LHCN-M2 (cell line): ENCODE measurements around the gene DGCR2. TPM values are rescaled to one million over a fixed set of nuclear protein-coding genes. Genes with fewer than 3 reads are reported as not detected.
"Not testable (repeated sequence)": the region's sequence is repeated elsewhere in the genome, so short reads cannot be mapped to it uniquely, and the experiment has no call there.

Experiments used
- DNase-seq: peaks from one replicate; pipeline ENCODE4 v3.0.0-alpha.2; 2012; ENCODE audit warnings: low read depth
- polyA plus RNA-seq: library from polyadenylated mRNA; unstranded; fragments of >200 nt; gene quantifications from one replicate; pipeline ENCODE4 v1.2.1, GENCODE V29; 2012; ENCODE audit warnings: missing spikeins
- total RNA-seq: library from RNA; depleted of rRNA; stranded (reverse); fragments of >200 nt; gene quantifications from 2 replicates; pipeline ENCODE4 v1.2.3, GENCODE V29; 2014; rRNA removed

The DGCR2 gene, protein sequence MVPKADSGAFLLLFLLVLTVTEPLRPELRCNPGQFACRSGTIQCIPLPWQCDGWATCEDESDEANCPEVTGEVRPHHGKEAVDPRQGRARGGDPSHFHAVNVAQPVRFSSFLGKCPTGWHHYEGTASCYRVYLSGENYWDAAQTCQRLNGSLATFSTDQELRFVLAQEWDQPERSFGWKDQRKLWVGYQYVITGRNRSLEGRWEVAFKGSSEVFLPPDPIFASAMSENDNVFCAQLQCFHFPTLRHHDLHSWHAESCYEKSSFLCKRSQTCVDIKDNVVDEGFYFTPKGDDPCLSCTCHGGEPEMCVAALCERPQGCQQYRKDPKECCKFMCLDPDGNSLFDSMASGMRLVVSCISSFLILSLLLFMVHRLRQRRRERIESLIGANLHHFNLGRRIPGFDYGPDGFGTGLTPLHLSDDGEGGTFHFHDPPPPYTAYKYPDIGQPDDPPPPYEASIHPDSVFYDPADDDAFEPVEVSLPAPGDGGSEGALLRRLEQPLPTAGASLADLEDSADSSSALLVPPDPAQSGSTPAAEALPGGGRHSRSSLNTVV
- total RNA-seq = 28.5 and 35.0 TPM in 2 replicates
- polyA plus RNA-seq = 27.9 TPM

DNA sequence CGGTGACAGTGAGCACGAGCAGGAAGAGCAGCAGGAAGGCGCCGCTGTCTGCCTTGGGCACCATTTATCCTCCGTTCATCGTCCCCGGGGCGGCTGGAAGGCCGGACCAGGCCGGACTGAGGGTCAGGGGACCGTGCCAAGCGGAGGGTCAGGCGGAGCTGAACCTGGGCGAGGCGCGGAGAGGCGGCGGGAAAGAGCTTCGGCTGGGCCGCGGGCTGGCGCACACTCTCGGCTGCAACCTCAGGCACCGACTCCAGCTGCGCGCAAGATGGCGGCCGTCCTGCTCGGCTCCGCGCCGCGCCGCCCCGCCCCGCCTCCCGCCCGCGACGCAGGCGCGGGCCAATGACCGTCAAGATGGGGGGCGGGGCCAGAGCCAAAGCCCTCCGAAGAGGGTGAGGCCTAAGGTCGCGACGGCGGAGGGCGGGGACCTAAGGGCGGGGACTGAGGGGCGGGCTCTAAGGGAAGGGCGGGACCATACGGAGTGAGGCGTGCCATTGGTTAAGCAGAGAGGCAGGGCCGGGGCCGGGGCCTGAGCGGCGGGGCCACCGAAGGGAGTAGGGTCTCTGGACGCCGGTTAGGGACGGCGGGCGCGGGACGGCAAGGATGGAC, at the start of gene DGCR2:
Gene DGCR2, minus strand, starts transcription at position 270 of the 609 bp plus-strand sequence. Its CDS starts 206 bp downstream, at position 64.
- peak; percentile 93 for DNase-seq

DNA sequence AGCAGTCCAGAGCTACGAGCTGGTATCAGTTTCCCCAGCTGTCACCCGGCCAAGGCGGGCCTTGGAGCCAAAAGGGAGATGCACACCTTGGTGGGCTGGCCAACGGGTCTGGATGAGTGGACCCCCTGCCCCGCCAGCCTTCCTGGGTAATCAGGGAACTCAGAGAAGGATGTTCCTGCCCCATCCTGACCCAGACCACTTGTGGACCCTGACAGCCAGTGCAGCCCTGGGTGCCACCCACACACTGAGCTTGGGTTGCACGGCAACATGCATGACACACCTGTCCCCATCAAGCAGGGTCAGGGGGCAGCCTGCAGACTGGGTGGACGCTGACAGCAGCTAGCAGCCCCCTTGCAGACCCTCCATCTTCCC, 47.7 kb upstream of the DGCR2 start:
- no peak for DNase-seq

DNA sequence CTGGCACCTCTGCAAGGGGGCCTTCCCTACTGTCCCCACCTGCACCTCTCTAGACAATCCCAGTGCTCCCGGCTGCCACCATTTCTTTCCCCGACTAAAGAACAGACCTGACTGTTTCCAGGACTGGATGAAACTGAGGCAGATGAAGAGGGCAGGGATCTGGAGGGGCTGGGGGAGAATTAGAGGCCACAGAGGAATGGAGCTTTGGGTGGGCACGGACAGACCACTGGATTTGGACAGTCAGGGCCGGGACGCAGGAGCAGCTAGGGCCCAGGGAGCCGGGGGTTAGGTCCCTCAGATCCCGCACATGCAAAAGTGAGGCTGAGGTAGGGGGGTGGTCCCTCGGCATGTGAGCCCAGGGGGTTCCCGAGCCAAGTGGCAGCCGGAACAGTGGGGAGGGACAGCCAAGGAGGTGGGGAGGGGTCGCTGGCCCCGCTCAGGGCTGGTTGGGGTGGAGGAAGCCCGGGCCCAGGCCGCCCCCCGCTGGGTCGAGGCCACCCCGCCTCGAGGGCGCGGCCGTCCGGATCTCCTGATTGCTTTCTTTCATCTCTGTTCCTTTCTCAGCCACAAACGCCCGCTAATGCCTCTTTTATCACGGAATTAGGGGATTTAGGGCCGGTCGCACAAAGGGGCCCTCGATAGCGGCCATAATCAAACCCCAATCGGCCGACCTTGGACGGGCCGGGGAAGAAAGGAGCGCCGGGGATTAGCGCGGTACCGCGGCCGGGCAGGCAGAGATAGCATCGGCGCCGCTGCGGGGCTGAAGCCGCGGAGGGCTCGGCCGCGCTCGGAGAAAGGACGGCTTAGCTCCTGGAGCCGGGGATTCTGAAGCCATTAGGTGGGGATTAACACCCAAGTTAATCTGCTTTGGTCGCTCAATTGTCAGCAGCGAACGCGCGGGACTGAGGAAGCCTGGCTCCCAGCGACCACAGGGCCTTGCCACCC, 47.1 kb upstream of the DGCR2 start:
- no peak for DNase-seq

DNA sequence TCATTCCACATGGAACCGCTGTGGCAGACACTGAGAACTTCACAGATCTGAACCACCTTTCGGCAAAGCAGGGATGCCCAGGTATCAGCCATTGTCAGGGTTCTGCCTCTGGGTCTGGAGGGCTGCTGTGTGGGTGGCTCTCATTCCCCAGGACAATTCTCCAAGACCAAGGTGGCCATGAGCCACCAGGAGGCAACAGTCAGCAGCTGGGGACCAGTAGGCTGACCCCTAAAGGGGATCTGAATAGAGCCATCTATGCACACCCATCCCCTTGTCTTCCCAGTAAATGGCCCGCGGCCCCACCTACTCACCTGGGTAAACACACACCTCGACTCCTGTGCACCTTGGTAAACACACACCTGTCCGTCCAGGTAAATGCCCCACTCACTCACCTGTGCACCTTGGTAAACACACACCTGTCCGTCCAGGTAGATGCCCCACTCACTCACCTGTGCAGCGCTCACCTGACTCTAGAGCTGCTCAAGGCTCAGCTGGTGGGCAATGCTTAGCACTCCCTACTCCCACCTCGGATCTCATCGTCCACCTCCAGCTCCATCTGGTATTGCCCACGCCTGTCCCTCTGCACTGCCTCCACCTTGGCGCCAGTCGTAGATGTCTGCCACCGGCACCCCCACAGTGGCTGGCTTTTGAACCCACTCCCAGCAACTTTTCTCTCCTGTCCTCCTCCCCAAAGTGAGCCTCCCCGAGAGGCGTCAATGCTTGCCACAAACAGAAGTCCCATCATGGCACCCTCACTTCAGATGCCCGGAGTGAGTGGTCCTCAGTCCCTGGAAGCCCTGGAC, 46.1 kb upstream of the DGCR2 start:
- DNase-seq = no peak

DNA sequence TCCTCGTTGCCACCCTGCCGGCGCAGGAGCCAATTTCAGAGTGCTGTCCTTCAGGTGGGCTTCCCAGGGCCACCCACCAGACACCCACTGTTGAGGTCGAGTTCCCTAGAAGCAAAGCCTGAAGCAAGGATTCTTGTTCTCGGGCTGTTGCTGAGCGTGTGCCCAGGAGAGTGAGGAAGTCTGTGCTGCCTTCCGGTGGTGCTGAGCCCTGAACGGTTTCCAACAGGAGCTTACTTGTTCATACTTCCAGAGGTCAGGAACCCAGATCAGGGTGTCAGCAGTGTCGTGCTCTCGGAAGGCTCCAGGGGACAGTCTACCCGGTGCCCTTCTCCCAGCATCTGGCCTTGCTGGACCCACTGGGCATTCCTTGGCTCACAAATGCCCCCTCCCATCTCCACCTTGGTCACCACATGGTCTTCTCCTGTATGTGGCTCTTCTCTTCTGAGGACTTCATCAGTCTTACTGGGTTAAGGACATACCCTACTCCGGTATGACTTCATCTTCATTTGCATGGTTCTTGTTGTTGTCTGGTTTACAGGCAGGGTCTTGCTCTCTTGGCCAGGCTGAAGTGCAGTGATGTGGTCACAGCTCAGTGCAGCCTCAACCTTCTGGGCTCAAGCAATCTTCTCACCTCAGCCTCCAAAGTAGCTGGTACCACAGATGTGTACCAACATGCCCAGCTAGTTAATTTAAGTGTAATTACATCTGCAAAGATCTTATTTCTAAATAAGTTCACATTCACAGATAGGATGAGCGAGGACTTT, 45.1 kb upstream of the DGCR2 start:
- DNase-seq = no peak

DNA sequence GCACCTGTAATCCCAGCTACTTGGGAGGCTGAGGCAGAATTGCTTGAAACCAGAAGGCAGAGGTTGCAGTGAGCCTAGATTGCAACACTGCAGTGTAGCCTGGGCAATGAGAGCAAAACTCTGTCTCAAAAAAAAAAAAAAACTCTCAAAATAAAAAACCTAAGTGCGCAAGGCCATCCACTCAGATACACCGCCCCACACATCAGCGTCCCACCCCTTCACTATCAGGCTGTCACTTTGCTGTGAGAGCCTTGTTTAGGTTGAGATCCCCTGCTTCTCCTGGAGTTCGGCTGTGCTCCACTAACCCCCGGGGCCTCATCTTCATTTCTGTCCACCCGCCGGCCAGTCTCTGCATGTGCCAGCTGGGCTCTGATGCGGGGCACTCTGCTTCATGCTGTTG, 44.2 kb upstream of the DGCR2 start:
- DNase-seq = no peak

DNA sequence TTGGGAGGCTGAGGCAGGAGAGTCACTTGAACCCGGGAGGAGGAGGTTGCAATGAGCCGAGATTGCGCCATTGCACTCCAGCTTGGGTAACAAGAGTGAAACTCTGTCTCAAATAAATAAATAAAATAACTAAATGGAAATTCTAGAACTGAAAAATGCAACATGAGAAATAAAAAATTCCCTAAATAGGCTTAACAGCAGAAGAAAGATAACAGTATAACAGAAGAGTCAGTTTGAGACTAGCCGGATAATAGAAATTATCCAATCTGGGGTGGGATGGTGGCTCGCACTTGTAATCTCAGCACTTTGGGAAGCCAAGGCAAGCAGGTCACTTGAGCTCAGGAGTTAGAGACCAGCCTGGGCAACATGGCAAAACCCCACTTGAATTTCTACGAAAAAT, 42.2 kb upstream of the DGCR2 start:
- no peak for DNase-seq

DNA sequence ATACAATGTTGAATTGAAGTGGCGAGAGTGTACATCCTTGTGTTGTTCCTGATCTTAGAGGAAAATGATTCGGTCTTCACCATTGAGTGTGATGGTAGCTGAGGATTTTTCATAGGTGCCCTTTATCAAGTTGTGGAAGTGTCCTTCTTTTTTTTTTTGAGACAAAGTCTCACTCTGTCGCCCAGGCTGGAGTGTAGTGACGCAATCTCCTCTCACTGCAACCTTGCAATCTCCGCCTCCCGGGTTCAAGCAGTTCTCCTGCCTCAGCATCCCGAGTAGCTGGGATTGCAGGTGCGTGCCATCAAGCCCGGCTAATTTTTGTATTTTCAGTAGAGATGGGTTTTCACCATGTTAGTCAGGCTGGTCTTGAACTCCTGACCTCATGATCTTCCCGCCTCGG, 36.4 kb upstream of the DGCR2 start:
- DNase-seq = not testable (repeated sequence)

DNA sequence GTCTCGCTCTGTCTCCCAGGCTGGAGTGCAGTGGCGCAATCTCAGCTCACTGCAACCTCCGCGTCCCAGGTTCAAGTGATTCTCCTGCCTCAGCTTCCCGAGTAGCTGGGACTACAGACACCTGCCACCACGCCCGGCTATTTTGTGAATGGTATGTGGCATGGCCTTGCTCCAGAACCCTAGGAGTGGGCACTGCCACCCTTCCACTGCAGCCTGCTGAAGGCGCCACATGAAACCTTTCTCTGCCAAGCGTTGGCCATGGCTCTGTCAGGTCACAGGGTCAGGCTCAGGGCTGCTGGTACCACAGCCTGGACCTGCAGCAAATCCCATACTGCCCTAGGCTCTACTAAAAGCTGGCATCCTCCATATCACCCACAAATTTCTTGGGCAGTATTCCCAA, 33.9 kb upstream of the DGCR2 start:
- DNase-seq = not testable (repeated sequence)

DNA sequence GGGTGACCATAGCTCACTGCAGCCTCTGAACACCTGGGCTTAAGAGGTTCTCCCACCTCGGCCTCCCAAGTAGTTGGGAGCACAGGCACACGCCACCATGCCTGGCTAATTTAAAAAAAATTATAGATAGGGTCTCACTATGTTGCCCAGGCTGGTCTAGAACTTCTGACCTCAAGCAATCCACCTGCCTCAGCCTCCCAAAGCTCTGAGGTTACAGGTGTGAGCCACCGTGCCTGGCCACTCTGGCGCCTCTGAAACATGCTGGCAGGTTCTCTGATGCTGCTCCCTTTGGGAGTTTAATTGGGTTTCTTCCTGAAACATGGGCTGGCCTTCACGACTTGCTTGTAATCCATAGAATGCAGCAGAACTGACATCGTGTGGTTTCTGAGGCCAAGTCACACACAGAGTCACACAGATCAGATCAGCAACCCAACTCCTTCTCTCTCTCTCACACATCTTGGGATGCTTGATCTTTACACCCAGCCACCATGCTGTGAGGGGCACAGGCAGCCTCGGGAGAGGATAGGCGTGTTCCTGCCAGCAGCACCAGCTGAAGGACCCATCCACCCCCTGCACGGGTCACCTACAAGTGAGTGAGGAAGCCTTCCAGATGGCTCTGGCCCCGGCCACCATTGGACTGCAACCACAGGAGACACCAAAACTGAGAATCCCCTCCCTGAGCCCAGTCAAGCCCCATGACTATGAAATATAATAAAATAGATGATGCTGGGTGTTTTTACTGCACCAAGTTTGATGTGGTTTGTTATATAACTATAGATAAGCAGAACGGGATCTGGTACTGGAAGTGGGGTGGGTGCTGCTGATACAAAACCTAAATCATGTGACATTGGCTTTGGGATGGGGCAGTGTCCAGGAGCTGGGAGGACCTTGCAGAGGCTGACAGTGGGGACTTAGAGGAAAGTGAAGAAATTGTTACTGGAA, 31.0 kb upstream of the DGCR2 start:
- no peak for DNase-seq

DNA sequence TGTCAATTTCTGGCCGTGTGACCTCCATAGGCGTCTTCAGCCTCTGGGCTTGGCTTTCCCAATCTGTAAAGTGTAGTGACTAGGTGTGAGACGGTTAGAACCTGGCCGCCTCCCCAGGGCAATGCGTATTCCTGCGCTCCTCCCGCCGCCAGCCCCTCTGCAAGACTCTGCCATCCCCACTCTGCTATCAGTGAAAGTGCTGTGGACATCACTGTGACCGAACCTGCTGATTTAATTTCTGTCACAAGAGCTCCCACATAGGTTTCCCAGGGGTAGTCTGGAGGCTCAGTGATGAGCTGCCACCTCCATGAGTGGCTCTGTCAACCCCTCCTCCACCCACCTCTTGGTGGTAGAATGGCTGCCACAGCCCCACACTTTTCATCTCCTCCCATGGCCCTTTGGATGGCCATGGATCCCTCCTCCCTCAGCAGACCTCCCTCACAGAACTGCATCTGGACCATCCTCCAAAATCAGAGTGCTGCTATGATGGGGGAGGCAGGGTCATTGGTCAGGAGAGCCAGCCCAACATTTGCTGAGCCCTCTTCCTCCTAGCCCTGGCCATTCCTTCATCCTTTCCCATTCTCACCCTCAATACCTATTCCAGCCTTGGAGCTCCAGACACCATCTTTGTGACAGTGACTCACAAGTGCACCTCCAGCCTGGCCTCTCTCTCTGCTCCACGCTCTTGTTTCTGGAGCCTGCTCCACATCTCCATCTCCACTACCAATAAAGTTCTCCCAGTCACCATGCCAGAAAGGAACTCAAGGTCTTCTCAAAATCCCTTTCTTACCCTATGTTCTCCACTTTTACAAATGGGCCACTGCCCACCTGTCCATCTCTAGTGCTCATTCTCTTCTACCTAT, 29.3 kb upstream of the DGCR2 start:
- DNase-seq = no peak

DNA sequence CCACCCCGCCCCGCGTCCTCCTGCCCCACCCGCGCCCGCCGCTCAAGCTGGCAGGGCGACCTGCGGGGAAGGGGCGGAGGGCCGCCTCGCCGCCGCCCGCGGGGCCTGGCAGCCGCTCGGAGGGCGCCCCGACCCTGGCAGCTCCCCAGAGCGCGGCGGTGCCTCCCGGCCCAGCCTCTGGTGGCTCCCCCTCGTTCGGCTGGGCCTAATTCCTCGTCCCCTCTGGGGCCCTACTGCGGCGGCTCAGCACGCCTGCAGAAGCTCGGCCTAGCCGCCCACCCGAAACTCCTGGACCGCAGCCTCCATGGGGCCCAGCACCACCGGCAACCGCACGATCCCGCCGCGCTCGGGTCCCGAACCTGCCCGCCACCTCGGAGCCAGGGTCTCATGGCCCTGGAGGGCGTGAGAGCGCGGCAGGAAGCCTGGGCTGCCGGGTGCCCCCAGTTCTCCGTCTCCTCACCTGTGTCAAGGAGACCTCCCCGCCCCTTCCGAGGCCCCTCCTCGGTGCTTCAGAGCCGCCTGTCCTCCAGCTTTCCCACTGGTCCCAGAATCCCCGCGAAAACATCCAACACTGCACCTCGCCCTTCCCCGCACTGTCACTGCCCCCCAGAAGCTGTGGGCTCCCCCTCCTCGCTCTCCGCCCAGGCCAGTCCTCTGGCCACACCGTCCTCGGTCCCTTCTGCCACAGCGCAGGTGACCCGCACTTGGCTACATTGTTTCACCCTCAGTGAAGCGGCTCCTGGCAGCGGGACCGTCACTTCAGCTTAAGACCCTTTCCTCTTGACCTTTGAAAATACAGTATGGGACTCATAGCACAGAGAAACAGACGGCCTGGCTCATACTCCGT, 28.5 kb upstream of the DGCR2 start:
- no peak for DNase-seq

DNA sequence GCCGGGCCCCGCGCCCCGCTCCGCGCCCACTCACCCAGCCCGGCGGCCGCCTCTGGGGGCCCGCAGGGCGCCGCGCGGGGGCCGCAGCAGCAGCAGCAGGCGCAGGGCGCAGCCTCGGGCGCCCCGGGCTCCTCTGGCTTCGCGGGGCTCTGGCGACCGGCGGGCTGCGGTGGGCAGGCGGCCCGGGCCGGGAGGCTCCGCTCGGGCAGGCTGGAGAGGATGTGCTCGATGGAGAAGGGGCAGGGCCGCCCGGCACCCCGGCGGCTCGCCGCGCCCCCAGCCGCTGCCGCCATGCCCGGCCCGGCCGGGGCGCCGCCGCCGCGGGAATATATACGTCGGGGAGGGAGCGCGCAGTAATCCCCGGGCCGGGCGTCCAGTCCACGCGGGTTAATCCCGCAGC, 27.8 kb upstream of the DGCR2 start, which contains the start of gene GSC2:
Gene GSC2, minus strand, starts transcription at position 302 of the 400 bp plus-strand sequence. Its CDS starts 9 bp downstream, at position 293.
- no peak for DNase-seq

DNA sequence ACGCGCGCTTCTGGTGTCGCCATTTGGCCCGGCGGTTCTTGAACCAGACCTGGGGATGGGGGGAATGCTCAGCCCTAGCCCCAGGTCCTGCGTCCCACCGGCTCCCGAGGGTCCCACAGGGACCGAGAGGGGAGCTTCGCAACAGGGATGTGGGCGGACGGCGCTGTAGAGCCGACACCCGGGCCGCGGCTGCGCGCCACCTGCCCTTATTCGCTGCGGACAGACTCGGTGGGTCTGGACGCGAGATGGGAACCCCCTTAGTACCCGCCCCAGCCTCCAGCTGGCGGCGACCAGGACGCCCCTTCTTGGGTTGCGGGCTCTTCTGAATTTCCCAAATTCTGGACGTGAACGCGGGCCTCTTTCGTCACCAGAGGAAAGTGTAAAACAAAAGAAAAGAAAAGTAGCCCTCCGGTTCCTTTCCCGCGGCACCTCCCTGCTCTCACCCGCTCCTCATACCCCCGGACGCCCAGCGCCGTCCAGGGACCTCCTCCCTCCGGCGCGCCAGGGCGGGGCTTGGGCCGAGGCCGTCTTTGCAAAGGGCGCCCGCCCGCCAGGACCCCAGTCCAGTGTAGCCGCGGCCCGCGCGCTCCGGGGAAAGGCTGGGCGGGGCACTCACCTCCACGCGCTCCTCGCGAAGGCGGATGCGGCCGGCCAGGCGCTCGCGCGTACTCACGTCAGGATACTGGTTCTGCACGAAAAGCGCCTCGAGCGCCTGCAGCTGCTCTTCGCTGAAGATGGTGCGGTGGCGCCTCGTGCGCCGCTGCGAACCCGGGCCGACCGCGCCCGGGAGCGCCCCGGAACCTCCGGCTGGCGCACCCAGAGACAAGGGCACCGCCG, 27.1 kb upstream of the DGCR2 start:
- DNase-seq = no peak

DNA sequence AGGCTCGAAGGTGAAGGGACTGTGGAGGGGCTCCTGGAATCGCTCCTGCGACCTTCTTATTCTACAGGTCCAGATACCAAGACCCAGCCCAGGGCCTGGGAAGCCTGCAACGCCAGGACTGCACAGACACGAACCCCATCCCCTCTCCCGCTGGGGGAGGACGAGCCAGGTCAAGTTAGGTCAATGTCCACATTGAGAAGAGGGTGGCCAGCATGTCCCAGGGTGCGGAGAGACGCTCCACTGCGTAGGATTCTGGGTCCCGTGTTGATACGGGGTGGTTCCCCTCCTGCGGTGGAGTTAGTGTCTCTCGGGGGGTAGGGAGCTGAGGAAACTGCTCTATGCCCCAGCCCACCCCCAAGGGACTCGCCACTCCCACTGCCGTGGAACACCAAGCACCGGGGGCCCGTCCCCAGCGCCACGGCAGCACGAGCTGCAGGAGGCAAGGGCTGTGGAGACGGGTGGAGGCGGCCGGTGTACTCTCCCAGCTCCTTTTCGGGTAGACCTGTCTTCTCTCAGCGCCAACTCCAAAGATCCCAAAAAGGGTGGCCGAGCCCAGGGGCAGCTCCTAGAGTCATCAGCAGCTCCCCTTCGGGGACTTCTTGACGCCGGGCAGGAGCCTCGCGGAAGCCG, 26.3 kb upstream of the DGCR2 start:
- DNase-seq = no peak
